HG02852 (cell line): ENCODE measurements around the gene SPRY4.
"Not testable (repeated sequence)": the region's sequence is repeated elsewhere in the genome, so short reads cannot be mapped to it uniquely, and the experiment has no call there.

Experiments used
- ATAC-seq: cut with Tn5 transposase; IDR thresholded peaks from one replicate; pipeline ENCODE4 v1.9.1; 2021; ENCODE audit warnings: mild to moderate bottlenecking, moderate library complexity; ENCODE audit not compliant: unreplicated experiment

Gene SPRY4

GRCh38 chr5:142339781-142340180 is 15.0 kb upstream of the SPRY4 start:
- no peak for ATAC-seq

- no peak for ATAC-seq
These were observed 9.7 kb upstream of the SPRY4 start for GRCh38 chr5:142334538-142334937.

DNA sequence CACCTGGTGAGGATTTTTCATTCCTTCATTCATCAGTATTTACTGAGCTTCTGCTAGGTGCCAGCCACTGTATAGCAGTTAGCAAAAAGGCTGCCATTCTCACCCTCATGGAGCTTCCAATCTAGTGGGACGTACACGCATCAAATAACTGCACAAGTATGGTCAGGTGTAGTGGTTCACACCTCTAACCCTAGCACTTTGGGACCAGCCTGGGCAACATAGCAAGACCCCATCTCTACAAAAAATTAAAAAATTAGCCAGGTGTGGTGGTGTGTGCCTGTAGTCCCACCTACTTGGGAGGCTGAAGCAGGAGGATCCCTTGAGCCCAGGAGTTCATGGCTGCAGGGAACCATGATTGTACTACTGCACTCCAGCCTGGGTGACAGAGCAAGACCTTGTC is 8.9 kb upstream of the SPRY4 start:
- not testable (repeated sequence) for ATAC-seq

DNA sequence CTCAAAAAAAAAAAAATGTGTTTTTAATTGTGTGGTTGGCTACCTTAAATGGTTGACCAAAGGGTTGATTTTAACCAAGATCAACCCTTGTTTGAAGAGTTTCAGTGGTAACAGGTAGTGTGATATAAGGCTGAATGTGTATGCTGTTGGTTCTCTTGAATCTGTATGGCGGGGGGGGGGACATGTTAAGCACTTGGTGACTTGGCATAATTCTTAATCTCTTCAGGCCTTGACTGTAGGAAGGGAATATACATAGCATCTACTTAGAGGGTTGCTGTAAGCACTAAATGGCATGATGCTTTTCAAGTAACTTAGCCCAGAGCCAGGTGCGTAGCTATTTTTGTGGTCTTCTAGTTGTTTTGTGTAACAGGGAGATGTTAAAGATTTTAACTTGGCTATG is 5.6 kb upstream of the SPRY4 start:
- no peak for ATAC-seq

DNA sequence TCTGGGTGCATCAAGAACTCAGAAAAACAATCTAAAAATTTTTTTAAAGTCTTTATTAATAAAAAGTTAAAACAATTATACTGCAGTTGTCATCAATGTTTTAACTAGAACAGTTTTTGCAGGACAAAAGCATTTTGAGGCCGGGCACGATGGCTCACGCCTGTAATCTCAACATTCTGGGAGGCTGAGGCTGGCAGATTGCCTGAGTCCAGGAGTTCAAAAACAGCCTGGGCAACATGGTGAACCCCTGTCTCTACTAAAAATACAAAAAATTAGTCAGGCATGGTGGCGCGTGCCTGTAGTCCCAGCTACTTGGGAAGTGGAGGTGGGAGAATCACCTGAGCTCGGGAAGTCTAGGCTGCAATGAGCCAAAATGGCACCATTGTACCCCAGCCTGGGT is 5.2 kb upstream of the SPRY4 start:
- no peak for ATAC-seq

DNA sequence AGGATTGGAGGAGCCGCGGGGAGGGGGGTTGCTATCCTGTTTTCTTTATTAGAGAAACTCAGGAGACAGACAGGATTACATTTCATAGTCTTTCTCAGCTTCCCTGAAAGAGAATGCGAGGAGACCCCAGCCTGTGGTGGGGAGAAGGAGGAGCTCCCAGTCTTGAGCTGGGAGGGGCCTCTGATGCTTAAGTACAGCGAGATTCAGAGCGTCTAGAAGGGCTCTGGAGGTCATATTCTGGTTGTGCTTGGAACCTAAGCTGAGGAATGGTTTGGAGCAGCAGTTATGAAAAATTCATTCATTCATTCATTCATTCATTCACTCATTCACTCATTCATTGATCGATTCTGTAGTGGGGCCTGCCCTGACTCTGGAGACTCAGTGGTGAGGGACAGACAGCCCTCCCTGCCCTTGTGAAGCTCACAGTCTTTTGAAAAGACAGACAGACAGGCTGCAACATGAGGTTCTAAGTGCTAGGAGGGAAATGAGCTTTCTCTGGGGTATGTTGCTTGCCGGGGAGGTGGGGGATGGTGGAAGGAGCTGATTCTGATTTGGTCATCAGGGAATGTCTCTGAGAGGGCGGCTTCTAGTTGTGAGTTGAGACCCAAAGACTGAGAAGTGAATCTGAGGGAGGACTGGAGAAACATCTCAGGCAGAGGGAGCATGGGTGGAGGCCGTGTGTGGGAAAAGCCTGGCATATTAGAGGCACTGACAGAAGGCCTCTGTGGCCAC is 2.5 kb upstream of the SPRY4 start:
- ATAC-seq = no peak

- ATAC-seq = no peak
These were observed 1.7 kb upstream of the SPRY4 start for GRCh38 chr5:142326480-142326938.

- ATAC-seq = no peak
These were observed 1.1 kb upstream of the SPRY4 start for GRCh38 chr5:142325725-142326479.

DNA sequence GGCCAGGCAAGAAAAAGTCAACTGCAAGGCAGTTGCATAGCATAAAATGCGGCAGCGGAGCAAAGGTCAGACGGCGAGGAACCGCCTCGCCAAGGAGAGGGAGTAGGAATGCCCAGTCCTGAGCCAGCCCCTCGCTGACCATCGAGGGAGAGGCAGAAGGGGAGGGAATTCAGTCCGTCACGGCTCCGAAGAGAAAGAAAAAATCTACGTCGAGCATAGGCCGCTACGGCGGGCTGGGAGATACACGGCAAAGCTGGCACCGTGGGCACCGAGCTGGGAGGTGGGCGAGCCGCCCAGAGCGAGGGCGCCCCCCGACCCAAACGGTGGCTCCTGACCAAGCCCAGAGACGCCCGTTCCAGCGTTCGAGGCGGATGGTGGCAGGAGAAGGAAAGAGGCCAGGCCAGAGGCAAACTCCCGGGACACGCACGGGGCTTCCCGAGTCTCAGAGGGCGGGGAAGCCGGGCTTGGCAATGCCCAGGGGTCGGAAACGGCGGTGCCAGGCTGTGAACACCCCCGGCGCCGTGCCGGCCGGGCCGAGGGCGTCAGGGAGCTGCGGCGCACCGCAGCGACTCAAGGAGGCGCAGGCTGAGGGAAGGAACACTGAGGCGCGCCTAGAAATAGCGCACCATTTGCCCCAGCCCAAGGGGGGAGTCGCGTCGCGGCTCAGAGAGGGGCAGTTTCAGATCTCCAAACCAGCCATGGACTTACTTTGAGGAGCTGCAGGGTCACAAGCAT is 518 bp downstream of the SPRY4 start:
- ATAC-seq = peak; percentile 47

- ATAC-seq = no peak
These were observed 1.2 kb downstream of the SPRY4 start for GRCh38 chr5:142323480-142324135.

GRCh38 chr5:142322747-142323479 is 1.9 kb downstream of the SPRY4 start:
- no peak for ATAC-seq

DNA sequence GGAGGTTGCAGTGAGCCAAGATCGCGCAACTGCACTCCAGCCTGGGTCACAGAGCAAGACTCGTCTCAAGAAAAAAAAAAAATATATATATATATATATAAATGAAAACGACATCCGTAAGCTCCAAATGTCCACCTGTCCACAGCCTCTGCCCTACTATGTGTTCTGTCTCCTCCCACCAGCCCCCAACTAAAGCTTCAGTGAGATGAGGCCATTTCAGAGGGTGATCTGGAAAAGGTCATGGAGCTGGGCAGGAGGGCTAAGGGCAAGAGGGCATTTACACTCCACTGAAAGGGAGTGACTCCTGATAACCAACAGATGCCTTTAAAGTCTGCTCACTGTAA is 2.4 kb downstream of the SPRY4 start:
- ATAC-seq = no peak

DNA sequence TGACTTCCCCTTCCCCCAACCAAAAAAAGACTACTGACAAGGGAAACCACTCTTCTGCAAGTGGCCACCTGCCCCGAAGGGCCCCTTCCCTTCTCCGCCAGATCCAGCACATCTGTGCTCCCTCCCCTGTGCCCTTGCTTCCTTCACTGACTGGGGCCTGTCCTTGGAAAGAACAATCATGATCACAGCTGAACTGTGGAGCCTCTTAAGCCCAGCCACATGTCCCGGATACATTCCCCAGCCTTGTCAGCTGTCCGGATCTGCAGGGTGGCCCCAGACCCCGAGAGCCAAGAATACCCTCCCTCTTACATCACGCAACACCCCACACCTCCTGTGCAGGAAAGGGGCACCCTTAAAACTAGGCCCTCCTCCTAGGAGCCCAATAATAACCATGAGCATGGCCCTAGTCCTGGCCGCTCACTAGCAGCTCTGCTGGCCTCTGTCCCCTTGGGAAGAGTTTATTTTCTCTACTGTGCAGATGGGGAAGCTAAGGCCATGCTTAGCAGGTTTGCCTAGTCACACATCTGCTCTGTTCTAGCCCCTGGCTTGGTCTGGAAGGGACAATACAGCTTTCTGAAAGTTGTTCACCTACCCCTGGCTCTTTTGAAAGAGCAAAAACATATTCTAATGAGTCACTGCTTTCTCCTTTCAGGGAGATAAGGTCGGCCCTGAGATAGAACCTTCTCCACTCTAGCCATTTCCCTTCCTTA is 3.8 kb downstream of the SPRY4 start:
- no peak for ATAC-seq

- ATAC-seq = no peak
These were observed 4.4 kb downstream of the SPRY4 start for GRCh38 chr5:142320430-142320738.

GRCh38 chr5:142319560-142320429 is 5.0 kb downstream of the SPRY4 start:
- no peak for ATAC-seq

DNA sequence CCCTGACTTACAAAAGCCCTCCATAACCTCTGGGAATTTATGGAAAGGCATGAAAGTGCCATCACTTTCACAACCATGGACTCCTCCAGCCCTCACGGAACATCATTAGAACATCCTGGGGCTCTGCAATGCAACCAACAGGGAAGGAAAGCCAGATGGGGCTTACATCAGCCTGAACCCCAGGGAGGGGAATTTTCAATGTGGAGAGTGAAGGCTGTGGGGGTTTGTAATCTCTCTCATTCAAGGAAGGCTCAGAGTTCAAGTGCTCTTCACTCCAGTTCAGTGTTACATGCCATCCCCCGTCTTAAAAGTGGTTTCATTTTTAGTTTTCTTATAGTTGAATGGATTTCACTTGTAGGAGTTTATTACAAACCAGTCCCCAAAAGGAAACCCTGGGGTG is 5.7 kb downstream of the SPRY4 start:
- no peak for ATAC-seq

DNA sequence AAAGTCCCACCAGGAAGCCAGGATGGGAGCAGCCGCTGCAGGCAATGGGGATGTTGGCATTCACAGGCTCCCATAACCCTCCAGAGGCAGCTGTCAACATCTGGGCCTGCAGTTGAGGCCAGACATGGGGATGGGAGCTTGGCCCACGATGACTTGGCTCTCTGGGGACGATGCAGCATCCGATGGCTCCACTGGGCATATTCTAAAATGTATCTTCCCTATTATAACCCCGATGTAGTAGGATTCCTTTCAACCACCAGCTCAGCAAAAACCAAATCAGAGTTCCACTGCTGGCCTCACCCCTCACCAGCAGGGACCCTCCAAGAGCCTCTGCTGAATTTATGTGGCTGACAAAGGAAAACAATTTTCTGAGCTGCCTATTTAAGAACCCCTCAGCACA is 7.1 kb downstream of the SPRY4 start:
- ATAC-seq = no peak

DNA sequence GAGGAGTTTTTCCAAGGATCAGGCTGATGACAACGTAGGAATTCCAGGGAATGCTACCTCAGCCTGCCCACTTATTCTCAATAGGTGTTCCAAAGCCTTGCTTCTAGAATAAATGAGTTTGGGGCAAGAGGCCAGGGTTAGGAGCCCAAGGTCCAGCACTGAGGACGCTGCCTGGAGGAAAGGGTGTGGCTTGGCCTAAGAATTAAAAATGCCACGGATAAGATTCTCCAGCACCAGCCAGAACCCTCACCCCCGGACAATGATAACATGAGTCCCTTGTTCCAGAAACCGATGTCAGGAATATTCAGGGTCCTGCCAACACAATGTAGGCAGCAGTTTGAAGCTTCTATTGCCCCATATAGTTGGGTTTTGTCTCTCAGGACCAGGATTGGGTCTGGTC is 7.6 kb downstream of the SPRY4 start:
- no peak for ATAC-seq

- no peak for ATAC-seq
These were observed 8.1 kb downstream of the SPRY4 start for GRCh38 chr5:142316681-142317080.
